Left lobe of liver (tissue), 2 donors: ENCODE measurements around the gene MRPS2. TPM values are rescaled to one million over a fixed set of nuclear protein-coding genes. Genes with fewer than 3 reads are reported as not detected.
"Not testable (repeated sequence)": the region's sequence is repeated elsewhere in the genome, so short reads cannot be mapped to it uniquely, and the experiment has no call there.

ENCODE experiments used
- ATAC-seq: fragments of 200-7000 bp; cut with Tn5 transposase; one replicate; pipeline ENCODE4 v1.9.1; 2020; ENCODE audit warnings: mild to moderate bottlenecking, moderate library complexity
- DNase-seq: peaks from one replicate; pipeline ENCODE4 v3.0.0-alpha.2; 2020; ENCODE audit warnings: low spot score
- total RNA-seq: library from RNA; stranded (reverse); gene quantifications from one replicate; pipeline ENCODE4 v1.2.1, GENCODE V29; 2021
- donor health status: DM: no; HTN: no; CAD: no; lungs with moderate emphysema.
- donor health status: DM: no; HTN: yes; CAD: no.

The MRPS2 gene
- total RNA-seq = 30.7 TPM

GRCh38 chr9:135500525-135501260, at the start of gene MRPS2:
Gene MRPS2, plus strand, starts transcription at chr9:135500682. Its CDS starts 29 bp downstream, at chr9:135500711.
- ATAC-seq = peak; percentile 92
- DNase-seq = peak; percentile 89

GRCh38 chr9:135450956-135451355, 49.5 kb upstream of the MRPS2 start:
- no peak for DNase-seq
- no peak for ATAC-seq

GRCh38 chr9:135451909-135452308, 48.6 kb upstream of the MRPS2 start:
- ATAC-seq, DNase-seq: not testable (repeated sequence)

- ATAC-seq (no peak), DNase-seq (no peak)
Observed at GRCh38 chr9:135454737-135455136, 45.7 kb upstream of the MRPS2 start.

- DNase-seq (no peak), ATAC-seq (no peak)
Observed at GRCh38 chr9:135455401-135456030, 45.0 kb upstream of the MRPS2 start.

- DNase-seq = no peak
- ATAC-seq = no peak
Observed at GRCh38 chr9:135456436-135457104, 43.9 kb upstream of the MRPS2 start.

GRCh38 chr9:135458478-135458877, 42.0 kb upstream of the MRPS2 start:
- ATAC-seq, DNase-seq: not testable (repeated sequence)

- DNase-seq (no peak), ATAC-seq (no peak)
Observed at GRCh38 chr9:135461936-135462335, 38.5 kb upstream of the MRPS2 start.

- DNase-seq = no peak
- ATAC-seq = no peak
Observed at GRCh38 chr9:135463140-135463539, 37.3 kb upstream of the MRPS2 start.

GRCh38 chr9:135464181-135464580, 36.3 kb upstream of the MRPS2 start:
- ATAC-seq (no peak), DNase-seq (no peak)

GRCh38 chr9:135468854-135469521, 31.5 kb upstream of the MRPS2 start:
- no peak for ATAC-seq
- no peak for DNase-seq

GRCh38 chr9:135471791-135472640, 28.5 kb upstream of the MRPS2 start:
- no peak for ATAC-seq
- no peak for DNase-seq

- DNase-seq = no peak
Observed at GRCh38 chr9:135473972-135474543, 26.4 kb upstream of the MRPS2 start.

GRCh38 chr9:135474915-135475314, 25.6 kb upstream of the MRPS2 start:
- ATAC-seq (no peak), DNase-seq (no peak)

More at GRCh38 chr9:135473972-135474543, 26.4 kb upstream of the MRPS2 start:
- no peak for ATAC-seq

- no peak for ATAC-seq
- DNase-seq = no peak
Observed at GRCh38 chr9:135476561-135477355, 23.7 kb upstream of the MRPS2 start.

- ATAC-seq (no peak), DNase-seq (no peak)
Observed at GRCh38 chr9:135478191-135478590, 22.3 kb upstream of the MRPS2 start.

GRCh38 chr9:135478829-135479468, 21.5 kb upstream of the MRPS2 start:
- ATAC-seq (peak; percentile 78), DNase-seq (peak; percentile 68)

- DNase-seq (no peak), ATAC-seq (peak; percentile 48)
Observed at GRCh38 chr9:135479469-135480052, 20.9 kb upstream of the MRPS2 start, which contains the start of gene PPP1R26. Gene PPP1R26, plus strand, starts transcription at chr9:135479782. Its CDS starts 4,729 bp downstream, at chr9:135484511.
